B cell (primary cell): ENCODE measurements around the gene EMILIN3.

Source experiments
- CTCF ChIP-seq: fragments of 200-600 bp; IDR thresholded peaks from one replicate; pipeline ENCODE4 v1.8.0; 2022; ENCODE audit warnings: antibody characterized with exemption, mild to moderate bottlenecking
- EZH2 ChIP-seq: IDR thresholded peaks from 2 replicates; pipeline ENCODE4 v1.6.1; 2012; ENCODE audit warnings: borderline replicate concordance, low read depth, mild to moderate bottlenecking, moderate library complexity, low read length; ENCODE audit not compliant: insufficient read depth, poor library complexity, severe bottlenecking

- TF ChIP-seq CTCF: no peak
- no peak for TF ChIP-seq EZH2
Observed at GRCh38 chr20:41377275-41377674, 10.7 kb upstream of the EMILIN3 start.
